Measurements from ENCODE around the gene TCERG1L.

TCERG1L gene

GRCh38 chr10:131270461-131271190 lies 40.9 kb downstream of the TCERG1L start:
- no peak for DNase-seq (ENCODE audit: low read depth)

- DNase-seq (ENCODE audit: low read depth) = no peak
These were observed 41.6 kb downstream of the TCERG1L start for GRCh38 chr10:131269776-131270460.

- no peak for DNase-seq (ENCODE audit: low read depth)
These were observed 43.8 kb downstream of the TCERG1L start for GRCh38 chr10:131267814-131268095.

- no peak for DNase-seq (ENCODE audit: low read depth)
These were observed 44.3 kb downstream of the TCERG1L start for GRCh38 chr10:131266936-131267813.

- DNase-seq (ENCODE audit: low read depth) = no peak
These were observed 47.3 kb downstream of the TCERG1L start for GRCh38 chr10:131264110-131264788.

- no peak for DNase-seq (ENCODE audit: low read depth)
These were observed 49.5 kb downstream of the TCERG1L start for GRCh38 chr10:131261890-131262475.

GRCh38 chr10:131260452-131261211 lies 50.9 kb downstream of the TCERG1L start:
- no peak for DNase-seq (ENCODE audit: low read depth)

- DNase-seq (ENCODE audit: low read depth) = no peak
These were observed 51.5 kb downstream of the TCERG1L start for GRCh38 chr10:131260031-131260430.

- DNase-seq (ENCODE audit: low read depth) = no peak
These were observed 52.0 kb downstream of the TCERG1L start for GRCh38 chr10:131259535-131259934.

GRCh38 chr10:131258256-131258655 lies 53.3 kb downstream of the TCERG1L start:
- DNase-seq (ENCODE audit: low read depth) = no peak

- no peak for DNase-seq (ENCODE audit: low read depth)
These were observed 54.5 kb downstream of the TCERG1L start for GRCh38 chr10:131257027-131257426.

GRCh38 chr10:131254859-131255252 lies 56.7 kb downstream of the TCERG1L start:
- no peak for DNase-seq (ENCODE audit: low read depth)

GRCh38 chr10:131253931-131254858 lies 57.3 kb downstream of the TCERG1L start:
- no peak for DNase-seq (ENCODE audit: low read depth)

GRCh38 chr10:131252567-131253276 lies 58.8 kb downstream of the TCERG1L start:
- DNase-seq (ENCODE audit: low read depth) = no peak

GRCh38 chr10:131251146-131251541 lies 60.4 kb downstream of the TCERG1L start:
- no peak for DNase-seq (ENCODE audit: low read depth)

- no peak for DNase-seq (ENCODE audit: low read depth)
These were observed 60.9 kb downstream of the TCERG1L start for GRCh38 chr10:131250454-131251145.

- DNase-seq (ENCODE audit: low read depth) = no peak
These were observed 61.6 kb downstream of the TCERG1L start for GRCh38 chr10:131249955-131250344.

- DNase-seq (ENCODE audit: low read depth) = no peak
These were observed 62.1 kb downstream of the TCERG1L start for GRCh38 chr10:131249238-131249954.
